ENCODE measurements around the gene RBM3. TPM values are rescaled to one million over a fixed set of nuclear protein-coding genes. Genes with fewer than 3 reads are reported as not detected.
A peak's percentile ranks its signal among the peaks of the same experiment; 100 is the strongest.

RBM3 gene
- total and polyA plus RNA-seq, 7 experiments from 2014 or later = 176 to 374 (median 254) TPM

- peak within 1 kb of the TSS; percentile 98 for H3K4me3 ChIP-seq (ENCODE audit: low read length)
- intact Hi-C loops (cut with micrococcal nuclease) = loop anchor here (1.0 to 10.0 kb wide), 14 partner anchors 23 to 446 kb away; partner anchors contain the start of genes HDAC6 (in 2 of the 2), RBM3 (in 2 of the 2), TBC1D25 (in 2 of the 2) and TFE3 (in 2 of the 2)
- POLR2A ChIA-PET = interaction anchor here (0.5 to 1.8 kb wide), 7 partner anchors 19 to 341 kb away, joined by 3 to 12 read pairs (median 4); partner anchors contain the start of genes HDAC6, RBM3 and TBC1D25
- H3K36me3 Mint-ChIP-seq = peaks cover 0 to 4% (median 0%) of the 10 kb centered on the region in 5 donors
- peak within 1 kb of the TSS; percentile 98 to 100 (median 99) for H3K27ac Mint-ChIP-seq
- peak within 1 kb of the TSS; percentile 94 for H3K27ac ChIP-seq (ENCODE audit: low read depth, low read length)
- CTCF ChIA-PET = interaction anchor here (0.6 to 0.7 kb wide), 2 partner anchors 58 to 253 kb away, joined by 3 to 6 read pairs; partner anchors contain the start of gene TBC1D25
- H3K27me3 ChIP-seq (ENCODE audit: control insufficient read depth in 2 of 2, insufficient read depth in 2 of 2, low read length in 2 of 2) = no peaks in the 10 kb centered on the region
- H3K9me3 ChIP-seq (ENCODE audit: control insufficient read depth in 2 of 3, low read length in 3 of 3) = no peaks in the 10 kb centered on the region
- H3K27me3 Mint-ChIP-seq = peaks cover 0 to 2% (median 0%) of the 10 kb centered on the region in 5 donors
- ATAC-seq (peak; percentile 93), DNase-seq (peak; percentile 77 to 93 (median 91))
- H3K36me3 ChIP-seq (ENCODE audit: control insufficient read depth in 2 of 3, insufficient read depth in 3 of 3, low read length in 3 of 3) = peaks cover 0 to 21% (median 0%) of the 10 kb centered on the region in 3 experiments
- H3K9me3 Mint-ChIP-seq = peaks cover 0 to 7% (median 0%) of the 10 kb centered on the region in 11 donors
- H3K4me1 ChIP-seq (ENCODE audit: control insufficient read depth in 2 of 2, insufficient read depth in 2 of 2, low read length in 2 of 2) = peaks cover 0 to 8% of the 10 kb centered on the region in 2 donors
- peaks cover 4 to 16% (median 11%) of the 10 kb centered on the region in 7 donors for H3K4me1 Mint-ChIP-seq
- peak within 1 kb of the TSS; percentile 81 to 99 (median 96) for H3K4me3 Mint-ChIP-seq
Observed at GRCh38 chrX:48597353-48598264, 23.3 kb downstream of the RBM3 start, which contains the start of gene WDR13. Gene WDR13, plus strand, starts transcription at chrX:48597492. Its CDS starts 505 bp downstream, at chrX:48597997.

- intact Hi-C loops (cut with micrococcal nuclease) = loop anchor here (1.0 to 10.0 kb wide), 8 partner anchors 33 to 445 kb away; partner anchors contain the start of genes EBP (in 1 of the 2), PIM2 (in 1 of the 2), TFE3 (in 1 of the 2) and WAS (in 1 of the 2)
- Histone ChIP-seq H3K36me3 (ENCODE audit: control insufficient read depth in 2 of 3, insufficient read depth in 3 of 3, low read length in 3 of 3) (peaks cover 0 to 21% (median 0%) of the 10 kb centered on the region in 3 experiments), H3K27me3 (ENCODE audit: control insufficient read depth in 2 of 2, insufficient read depth in 2 of 2, low read length in 2 of 2) (no peaks in the 10 kb centered on the region), H3K9me3 (ENCODE audit: control insufficient read depth in 2 of 3, low read length in 3 of 3) (no peaks in the 10 kb centered on the region), H3K27ac (ENCODE audit: low read depth, low read length) (peak overlapping the region; percentile 94), H3K4me1 (ENCODE audit: control insufficient read depth in 2 of 2, insufficient read depth in 2 of 2, low read length in 2 of 2) (peaks cover 0 to 8% of the 10 kb centered on the region in 2 donors), H3K4me3 (ENCODE audit: low read length) (peak overlapping the region; percentile 98)
- ATAC-seq (no peak), DNase-seq (no peak)
- Mint-ChIP-seq H3K27ac (peak overlapping the region in 7 of 9 donors; percentile 98 to 100 (median 99)), H3K4me3 (peak overlapping the region; percentile 64 to 99 (median 96)), H3K27me3 (peaks cover 0 to 2% (median 0%) of the 10 kb centered on the region in 5 donors), H3K36me3 (peaks cover 0 to 6% (median 0%) of the 10 kb centered on the region in 5 donors), H3K9me3 (peaks cover 0 to 7% (median 0%) of the 10 kb centered on the region in 11 donors), H3K4me1 (peaks cover 4 to 16% (median 11%) of the 10 kb centered on the region in 7 donors)
- ChIA-PET POLR2A (interaction anchor here (0.5 to 1.1 kb wide), 6 partner anchors 20 to 340 kb away, joined by 3 to 12 read pairs (median 4); partner anchors contain the start of genes HDAC6, RBM3 and TBC1D25), CTCF (no interaction called here)
Observed at GRCh38 chrX:48598614-48599013, 24.3 kb downstream of the RBM3 start.

GRCh38 chrX:48599341-48599740 is 25.1 kb downstream of the RBM3 start:
- POLR2A ChIA-PET = no interaction called here
- H3K9me3 ChIP-seq (ENCODE audit: control insufficient read depth in 2 of 3, low read length in 3 of 3) = no peaks in the 10 kb centered on the region
- no peak overlapping the region for H3K27ac ChIP-seq (ENCODE audit: low read depth, low read length)
- CTCF ChIA-PET = no interaction called here
- H3K27me3 ChIP-seq (ENCODE audit: control insufficient read depth in 2 of 2, insufficient read depth in 2 of 2, low read length in 2 of 2) = no peaks in the 10 kb centered on the region
- DNase-seq (no peak), ATAC-seq (no peak)
- peaks cover 0 to 21% (median 0%) of the 10 kb centered on the region in 3 experiments for H3K36me3 ChIP-seq (ENCODE audit: control insufficient read depth in 2 of 3, insufficient read depth in 3 of 3, low read length in 3 of 3)
- peaks cover 0 to 6% (median 0%) of the 10 kb centered on the region in 5 donors for H3K36me3 Mint-ChIP-seq
- intact Hi-C loops (cut with micrococcal nuclease) = loop anchor here (5.0 to 10.0 kb wide), 3 partner anchors 77 to 338 kb away; partner anchors contain the start of genes EBP (in 1 of the 2) and WAS (in 1 of the 2)
- no peak overlapping the region for H3K27ac Mint-ChIP-seq
- no peak overlapping the region for H3K4me3 ChIP-seq (ENCODE audit: low read length)
- H3K4me1 Mint-ChIP-seq = peaks cover 4 to 16% (median 11%) of the 10 kb centered on the region in 7 donors
- peaks cover 0 to 8% of the 10 kb centered on the region in 2 donors for H3K4me1 ChIP-seq (ENCODE audit: control insufficient read depth in 2 of 2, insufficient read depth in 2 of 2, low read length in 2 of 2)
- H3K4me3 Mint-ChIP-seq = no peak overlapping the region
- peaks cover 0 to 2% (median 0%) of the 10 kb centered on the region in 5 donors for H3K27me3 Mint-ChIP-seq
- H3K9me3 Mint-ChIP-seq = peaks cover 0 to 7% (median 0%) of the 10 kb centered on the region in 11 donors

DNA sequence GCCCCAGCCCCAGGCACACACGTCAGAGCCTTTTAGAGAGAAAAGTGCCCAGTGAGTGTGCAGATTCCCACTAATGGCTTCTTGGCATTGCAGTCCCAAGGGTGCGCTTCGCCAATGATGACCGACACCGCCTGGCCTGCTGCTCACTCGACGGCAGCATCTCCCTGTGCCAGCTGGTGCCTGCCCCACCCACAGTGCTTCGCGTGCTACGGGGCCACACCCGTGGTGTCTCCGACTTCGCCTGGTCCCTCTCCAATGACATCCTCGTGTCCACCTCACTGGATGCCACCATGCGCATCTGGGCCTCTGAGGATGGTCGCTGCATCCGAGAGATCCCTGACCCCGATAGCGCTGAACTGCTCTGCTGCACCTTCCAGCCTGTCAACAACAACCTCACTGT is 25.9 kb downstream of the RBM3 start:
- H3K9me3 ChIP-seq (ENCODE audit: control insufficient read depth in 2 of 3, low read length in 3 of 3) = no peaks in the 10 kb centered on the region
- peaks cover 0 to 7% (median 0%) of the 10 kb centered on the region in 11 donors for H3K9me3 Mint-ChIP-seq
- peaks cover 0 to 7% (median 2%) of the 10 kb centered on the region in 5 donors for H3K36me3 Mint-ChIP-seq
- no peak overlapping the region for H3K4me3 Mint-ChIP-seq
- CTCF ChIA-PET = no interaction called here
- ATAC-seq (no peak), DNase-seq (no peak)
- H3K27me3 Mint-ChIP-seq = peaks cover 0 to 2% (median 0%) of the 10 kb centered on the region in 5 donors
- no peak overlapping the region for H3K27ac ChIP-seq (ENCODE audit: low read depth, low read length)
- peaks cover 0 to 8% of the 10 kb centered on the region in 2 donors for H3K4me1 ChIP-seq (ENCODE audit: control insufficient read depth in 2 of 2, insufficient read depth in 2 of 2, low read length in 2 of 2)
- peaks cover 0 to 21% (median 0%) of the 10 kb centered on the region in 3 experiments for H3K36me3 ChIP-seq (ENCODE audit: control insufficient read depth in 2 of 3, insufficient read depth in 3 of 3, low read length in 3 of 3)
- no peak overlapping the region for H3K4me3 ChIP-seq (ENCODE audit: low read length)
- peaks cover 4 to 16% (median 11%) of the 10 kb centered on the region in 7 donors for H3K4me1 Mint-ChIP-seq
- POLR2A ChIA-PET = no interaction called here
- no peak overlapping the region for H3K27ac Mint-ChIP-seq
- intact Hi-C loops (cut with micrococcal nuclease) = no loop called here
- no peaks in the 10 kb centered on the region for H3K27me3 ChIP-seq (ENCODE audit: control insufficient read depth in 2 of 2, insufficient read depth in 2 of 2, low read length in 2 of 2)

DNA sequence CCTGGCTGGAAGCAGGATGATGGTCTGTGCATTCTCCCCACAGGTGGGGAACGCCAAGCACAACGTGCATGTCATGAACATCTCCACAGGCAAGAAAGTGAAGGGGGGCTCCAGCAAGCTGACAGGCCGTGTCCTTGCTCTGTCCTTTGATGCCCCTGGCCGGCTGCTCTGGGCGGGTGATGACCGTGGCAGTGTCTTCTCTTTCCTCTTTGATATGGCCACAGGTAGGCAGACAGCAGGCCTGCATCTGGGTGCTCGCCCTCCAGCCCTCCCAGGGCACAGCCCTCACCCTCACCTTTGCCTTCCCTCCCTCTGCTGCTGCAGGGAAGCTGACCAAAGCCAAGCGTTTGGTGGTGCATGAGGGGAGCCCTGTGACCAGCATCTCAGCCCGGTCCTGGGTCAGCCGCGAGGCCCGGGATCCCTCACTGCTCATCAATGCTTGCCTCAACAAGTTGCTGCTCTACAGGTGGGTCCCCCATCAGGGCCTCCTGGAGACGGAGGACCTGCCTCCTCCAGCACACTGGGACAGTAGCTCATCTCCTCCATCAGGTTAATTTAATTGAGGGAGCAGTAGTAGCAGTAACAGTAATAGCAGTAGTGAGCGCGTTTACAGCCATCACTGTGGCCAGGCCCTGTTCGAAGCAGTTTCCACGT is 27.6 kb downstream of the RBM3 start:
- Mint-ChIP-seq H3K4me3 (no peak overlapping the region), H3K4me1 (peaks cover 4 to 16% (median 11%) of the 10 kb centered on the region in 7 donors), H3K9me3 (peaks cover 0 to 7% (median 0%) of the 10 kb centered on the region in 11 donors), H3K27me3 (peaks cover 0 to 2% (median 0%) of the 10 kb centered on the region in 5 donors), H3K27ac (no peak overlapping the region), H3K36me3 (peaks cover 0 to 7% (median 7%) of the 10 kb centered on the region in 5 donors)
- peaks cover 0 to 8% of the 10 kb centered on the region in 2 donors for H3K4me1 ChIP-seq (ENCODE audit: control insufficient read depth in 2 of 2, insufficient read depth in 2 of 2, low read length in 2 of 2)
- POLR2A ChIA-PET = no interaction called here
- DNase-seq = no peak
- H3K27me3 ChIP-seq (ENCODE audit: control insufficient read depth in 2 of 2, insufficient read depth in 2 of 2, low read length in 2 of 2) = no peaks in the 10 kb centered on the region
- H3K27ac ChIP-seq (ENCODE audit: low read depth, low read length) = no peak overlapping the region
- peaks cover 0 to 21% (median 0%) of the 10 kb centered on the region in 3 experiments for H3K36me3 ChIP-seq (ENCODE audit: control insufficient read depth in 2 of 3, insufficient read depth in 3 of 3, low read length in 3 of 3)
- H3K4me3 ChIP-seq (ENCODE audit: low read length) = no peak overlapping the region
- no peak for ATAC-seq
- no peaks in the 10 kb centered on the region for H3K9me3 ChIP-seq (ENCODE audit: control insufficient read depth in 2 of 3, low read length in 3 of 3)
- CTCF ChIA-PET = no interaction called here
- intact Hi-C loops (cut with micrococcal nuclease) = no loop called here

- H3K4me1 ChIP-seq (ENCODE audit: control insufficient read depth in 2 of 2, insufficient read depth in 2 of 2, low read length in 2 of 2) = no peaks in the 10 kb centered on the region
- intact Hi-C loops (cut with micrococcal nuclease) = no loop called here
- DNase-seq = no peak
- H3K4me3 ChIP-seq (ENCODE audit: low read length) = no peak overlapping the region
- no peaks in the 10 kb centered on the region for H3K9me3 ChIP-seq (ENCODE audit: control insufficient read depth in 2 of 3, low read length in 3 of 3)
- H3K27me3 Mint-ChIP-seq = no peaks in the 10 kb centered on the region
- no peak overlapping the region for H3K27ac ChIP-seq (ENCODE audit: low read depth, low read length)
- CTCF ChIA-PET = no interaction called here
- H3K4me3 Mint-ChIP-seq = no peak overlapping the region
- H3K4me1 Mint-ChIP-seq = no peaks in the 10 kb centered on the region
- POLR2A ChIA-PET = interaction anchor here (0.8 kb wide), 1 partner anchor 14 kb away, joined by 3 read pairs; no protein-coding TSS in a partner anchor
- H3K36me3 Mint-ChIP-seq = peaks cover 0 to 7% (median 4%) of the 10 kb centered on the region in 5 donors
- H3K27me3 ChIP-seq (ENCODE audit: control insufficient read depth in 2 of 2, insufficient read depth in 2 of 2, low read length in 2 of 2) = no peaks in the 10 kb centered on the region
- no peak for ATAC-seq
- no peaks in the 10 kb centered on the region for H3K9me3 Mint-ChIP-seq
- peaks cover 0 to 9% (median 0%) of the 10 kb centered on the region in 3 experiments for H3K36me3 ChIP-seq (ENCODE audit: control insufficient read depth in 2 of 3, insufficient read depth in 3 of 3, low read length in 3 of 3)
- H3K27ac Mint-ChIP-seq = no peak overlapping the region
Observed at GRCh38 chrX:48604701-48605100, 30.4 kb downstream of the RBM3 start.
